H1 (cell line): ENCODE data around the gene IFNA13. TPM values are rescaled to one million over a fixed set of nuclear protein-coding genes. Genes with fewer than 3 reads are reported as not detected.

Source experiments
- GTF2F1 ChIP-seq: IDR thresholded peaks from 2 replicates; pipeline ENCODE4 v1.6.1; 2012; ENCODE audit warnings: low read depth, low read length, improper control_type of control experiment, borderline replicate concordance
- RXRA ChIP-seq: IDR thresholded peaks from 2 replicates; pipeline ENCODE4 v1.6.1; 2011; ENCODE audit warnings: low read depth, mild to moderate bottlenecking, low read length, moderate library complexity; ENCODE audit not compliant: insufficient read depth
- SP2 ChIP-seq: IDR thresholded peaks from 2 replicates; pipeline ENCODE4 v1.6.1; 2012; ENCODE audit warnings: mild to moderate bottlenecking, low read length, inconsistent platforms
- polyA plus RNA-seq, 7 experiments: library from polyadenylated mRNA; depleted of rRNA in 3 of 7; stranded (reverse) in 5 of 7; unstranded in 2 of 7; fragments of >200 nt in 5 of 7; fragments of 200-250 nt in 2 of 7; gene quantifications; 1 replicate in 5 of 7; 2 replicates in 1 of 7; 4 replicates in 1 of 7; pipeline versions ENCODE4 v1.2.1 to v1.2.3, GENCODE V29; 2011 to 2013; ENCODE audit warnings: missing spikeins in 2 of 7, mixed read lengths in 2 of 7
- total RNA-seq: library from RNA; stranded (reverse); fragmentation: NEBNext Ultra II Directional; extraction: Animal tissue kit (Norgen Biotek cat#: 25700); gene quantifications from 2 replicates; pipeline ENCODE4 v1.2.1, GENCODE V29; 2021
- TF ChIP-seq, protein P1 (sequence below): IDR thresholded peaks from 2 replicates; pipeline ENCODE4 v1.6.1; 2011; ENCODE audit warnings: low read length, improper control_type of control experiment

Gene IFNA13
- total and polyA plus RNA-seq, 2 of the 8 experiments (the other 6 are each of a cell fraction or from before 2014, with no cell fraction given): not detected

DNA sequence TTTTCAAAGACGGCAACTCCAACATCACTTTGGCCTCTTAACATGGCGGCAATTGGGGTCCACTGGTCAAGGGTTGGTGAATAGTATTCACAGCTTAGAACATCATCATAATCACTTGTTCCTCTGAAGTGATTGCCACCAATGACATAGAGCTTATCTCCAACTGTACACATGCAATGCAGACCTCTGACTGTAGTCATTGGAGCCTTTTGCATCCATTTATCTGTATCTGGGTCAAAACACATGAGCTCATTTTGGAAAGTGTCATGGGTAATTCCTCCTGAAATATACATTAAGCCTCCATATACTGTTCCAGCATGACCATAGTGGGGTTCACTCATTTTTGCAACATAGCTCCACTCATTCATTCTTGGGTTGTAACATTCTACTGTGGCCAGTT is 34.6 kb downstream of the IFNA13 start (continued):
- TF ChIP-seq, protein P1, sequence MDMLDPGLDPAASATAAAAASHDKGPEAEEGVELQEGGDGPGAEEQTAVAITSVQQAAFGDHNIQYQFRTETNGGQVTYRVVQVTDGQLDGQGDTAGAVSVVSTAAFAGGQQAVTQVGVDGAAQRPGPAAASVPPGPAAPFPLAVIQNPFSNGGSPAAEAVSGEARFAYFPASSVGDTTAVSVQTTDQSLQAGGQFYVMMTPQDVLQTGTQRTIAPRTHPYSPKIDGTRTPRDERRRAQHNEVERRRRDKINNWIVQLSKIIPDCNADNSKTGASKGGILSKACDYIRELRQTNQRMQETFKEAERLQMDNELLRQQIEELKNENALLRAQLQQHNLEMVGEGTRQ: no peak
- no peak for TF ChIP-seq GTF2F1
- TF ChIP-seq RXRA: no peak
- no peak for TF ChIP-seq SP2
